Parietal lobe (tissue), 1 donor: Measurements from ENCODE around the gene TSPAN3. TPM values are rescaled to one million over a fixed set of nuclear protein-coding genes. Genes with fewer than 3 reads are reported as not detected.

Source experiments
- total RNA-seq: library from RNA; depleted of rRNA; stranded (reverse); fragments of >200 nt; gene quantifications from one replicate; pipeline ENCODE4 v1.2.3, GENCODE V29; 2014

Gene TSPAN3
- 220 TPM for total RNA-seq

GRCh38 chr15:77070495-77071304, at the start of gene TSPAN3:
TSPAN3 (minus strand) TSS chr15:77071109; CDS start chr15:77070954, 155 bp downstream.

DNA sequence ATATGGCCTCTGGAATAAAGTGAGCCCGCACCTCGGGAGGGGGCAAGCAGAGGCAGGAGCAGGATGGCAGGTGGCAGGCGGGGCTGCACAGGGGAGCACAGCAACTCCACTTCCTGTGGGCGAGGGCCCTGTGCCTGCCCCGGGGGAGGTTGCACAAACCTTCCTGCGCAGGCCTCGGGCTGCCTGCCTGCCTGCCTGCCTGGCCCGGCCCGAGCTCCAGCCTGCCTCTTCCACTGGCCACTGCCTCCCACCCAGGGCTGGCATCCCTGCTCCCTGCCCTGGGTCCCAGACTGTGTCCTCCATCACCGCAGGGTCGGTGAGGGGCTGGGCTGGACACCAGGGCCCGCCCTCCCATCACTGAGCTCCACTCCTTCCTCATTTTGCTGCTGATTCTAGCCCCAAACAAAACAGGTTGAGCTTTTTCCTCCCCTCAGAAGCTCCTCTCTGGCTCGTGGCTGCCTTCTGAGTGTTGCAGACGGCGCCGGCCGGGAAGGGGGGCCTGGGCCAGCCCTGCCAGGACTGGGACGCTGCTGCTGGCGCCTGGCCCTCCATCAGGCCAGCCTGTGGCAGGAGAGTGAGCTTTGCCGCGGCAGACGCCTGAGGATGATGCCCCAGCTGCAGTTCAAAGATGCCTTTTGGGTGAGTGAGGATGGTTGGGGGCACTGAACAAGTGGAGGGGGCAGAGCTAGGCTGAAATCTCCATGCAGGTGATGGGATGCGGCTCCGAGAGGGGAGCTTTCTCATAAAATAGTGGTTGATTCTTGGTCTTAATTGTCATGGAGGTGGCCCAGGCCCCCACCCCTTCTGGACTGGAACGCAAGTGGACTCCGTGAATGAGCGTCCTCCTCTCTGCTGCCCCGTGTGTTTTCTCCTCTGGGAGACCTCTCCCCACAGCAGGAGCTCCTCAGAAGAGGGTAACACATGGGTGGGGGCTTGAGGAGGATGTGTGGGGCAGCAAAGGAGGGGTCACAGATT, 75.7 kb downstream of the TSPAN3 start, which contains the start of gene PSTPIP1:
PSTPIP1 (plus strand) TSS at position 156 of the 975 bp plus-strand sequence; CDS start at position 604, 448 bp downstream.

Other genes with a start within 250 kb of the TSPAN3 start
- gene SCAPER, start 165.8 kb downstream of the TSPAN3 start, total RNA-seq = 97.0 TPM
- gene RCN2, start 139.4 kb downstream of the TSPAN3 start, total RNA-seq = 72.0 TPM
- gene PSTPIP1, start 76.0 kb downstream of the TSPAN3 start, total RNA-seq = not detected